A673 (cell line): ENCODE measurements around the gene GAL3ST2.

Experiments
- CTCF ChIP-seq: fragments of 300-800, 200-600 bp; sonication (generic); conservative IDR thresholded peaks from 2 replicates; pipeline ENCODE4 v1.5.1; 2017; ENCODE audit warnings: low read depth, mild to moderate bottlenecking, antibody characterized with exemption, low read length, moderate library complexity, mixed read lengths
- EZH2 ChIP-seq: fragments of 200-600 bp; sonication (generic); IDR thresholded peaks from 2 replicates; pipeline ENCODE4 v1.6.1; 2017; ENCODE audit warnings: borderline replicate concordance, low read depth, mild to moderate bottlenecking, mixed read lengths, antibody characterized with exemption, low read length; ENCODE audit not compliant: poor library complexity, severe bottlenecking

- TF ChIP-seq CTCF (no peak), EZH2 (no peak)
Observed at GRCh38 chr2:241733391-241734207, 43.0 kb upstream of the GAL3ST2 start.
